Astrocyte (in vitro differentiated cells and primary cell): Measurements from ENCODE around the gene RASA2. TPM values are rescaled to one million over a fixed set of nuclear protein-coding genes. Genes with fewer than 3 reads are reported as not detected.
"Not testable (repeated sequence)": the region's sequence is repeated elsewhere in the genome, so short reads cannot be mapped to it uniquely, and the experiment has no call there.

Experiments used
- DNase-seq: peaks from one replicate; pipeline ENCODE4 v3.0.0-alpha.2; 2010; ENCODE audit warnings: low read depth
- FAIRE-seq: peaks from 2 replicates; lab custom pipeline; 2011; peaks lifted over from hg19 to GRCh38; lab: Jason Lieb, UNC
- H2AFZ ChIP-seq: 2 replicates; pipeline ENCODE4 v1.6.0; 2012; ENCODE audit warnings: low read depth, low read length, inconsistent platforms
- H3K27ac ChIP-seq: 2 replicates; pipeline ENCODE4 v1.5.1; 2011; ENCODE audit warnings: low read depth, low read length, inconsistent platforms
- H3K27me3 ChIP-seq: 2 replicates; pipeline ENCODE4 v1.6.0; 2011; ENCODE audit warnings: low read length, inconsistent platforms; ENCODE audit not compliant: insufficient read depth
- H3K36me3 ChIP-seq: 2 replicates; pipeline ENCODE4 v1.5.1; 2011; ENCODE audit warnings: low read length, inconsistent platforms; ENCODE audit not compliant: insufficient read depth
- H3K4me1 ChIP-seq: 2 replicates; pipeline ENCODE4 v1.5.1; 2011; ENCODE audit warnings: low read length, inconsistent platforms; ENCODE audit not compliant: insufficient read depth
- H3K4me2 ChIP-seq: 2 replicates; pipeline ENCODE4 v1.6.0; 2012; ENCODE audit warnings: low read length, inconsistent platforms
- H3K4me3 ChIP-seq: 2 replicates; pipeline ENCODE4 v1.5.1; 2011; ENCODE audit warnings: low read depth, mild to moderate bottlenecking, low read length, inconsistent platforms; ENCODE audit not compliant: insufficient read depth
- H3K79me2 ChIP-seq: 2 replicates; pipeline ENCODE4 v1.6.0; 2012; ENCODE audit warnings: mild to moderate bottlenecking, low read length, inconsistent platforms; ENCODE audit not compliant: insufficient read depth
- H3K9ac ChIP-seq: 2 replicates; pipeline ENCODE4 v1.6.0; 2012; ENCODE audit warnings: mild to moderate bottlenecking, low read length, inconsistent platforms
- H3K9me3 ChIP-seq: 2 replicates; pipeline ENCODE4 v1.5.1; 2012; ENCODE audit warnings: low read depth, mild to moderate bottlenecking, low read length, inconsistent platforms; ENCODE audit not compliant: insufficient read depth
- H4K20me1 ChIP-seq: 2 replicates; pipeline ENCODE4 v1.6.0; 2012; ENCODE audit warnings: low read length, inconsistent platforms; ENCODE audit not compliant: insufficient read depth
- H3K27ac Mint-ChIP-seq: one replicate; pipeline ENCODE4 v1.8.0; 2021; ENCODE audit warnings: mild to moderate bottlenecking, mixed read lengths; ENCODE audit not compliant: unreplicated experiment
- H3K27me3 Mint-ChIP-seq: one replicate; pipeline ENCODE4 v1.8.0; 2021; ENCODE audit warnings: low read depth, mixed read lengths; ENCODE audit not compliant: unreplicated experiment
- H3K36me3 Mint-ChIP-seq: one replicate; pipeline ENCODE4 v1.8.0; 2021; ENCODE audit warnings: low read depth, mixed read lengths; ENCODE audit not compliant: unreplicated experiment
- H3K4me1 Mint-ChIP-seq: one replicate; pipeline ENCODE4 v1.8.0; 2021; ENCODE audit warnings: low read depth, mixed read lengths; ENCODE audit not compliant: unreplicated experiment
- H3K4me3 Mint-ChIP-seq: one replicate; pipeline ENCODE4 v1.8.0; 2021; ENCODE audit warnings: mild to moderate bottlenecking, moderate library complexity, mixed read lengths; ENCODE audit not compliant: unreplicated experiment
- H3K9me3 Mint-ChIP-seq: one replicate; pipeline ENCODE4 v1.8.0; 2021; ENCODE audit warnings: mild to moderate bottlenecking, mixed read lengths; ENCODE audit not compliant: unreplicated experiment
- CTCF ChIP-seq: IDR thresholded peaks from 2 replicates; pipeline ENCODE4 v1.5.1; 2011; ENCODE audit warnings: low read depth, mild to moderate bottlenecking, inconsistent platforms, low read length, moderate library complexity; ENCODE audit not compliant: insufficient read depth
- EZH2 ChIP-seq: IDR thresholded peaks from 2 replicates; pipeline ENCODE4 v1.6.1; 2012; ENCODE audit warnings: mild to moderate bottlenecking, low read length, inconsistent platforms; ENCODE audit not compliant: insufficient read depth
- total RNA-seq: library from RNA; stranded (reverse); gene quantifications from 2 replicates; pipeline ENCODE4 v1.2.1, GENCODE V29; 2021

Gene RASA2
- total RNA-seq, 1 donor from 2014 or later, result 19.0 TPM

GRCh38 chr3:141532609-141533008 lies 45.8 kb downstream of the RASA2 start:
- Mint-ChIP-seq H3K36me3 (peaks cover 12% of the 10 kb centered on the region), H3K4me3 (no peak overlapping the region), H3K27me3 (no peaks in the 10 kb centered on the region), H3K4me1 (peaks cover 19% of the 10 kb centered on the region), H3K9me3 (no peaks in the 10 kb centered on the region), H3K27ac (no peak overlapping the region)
- no peak overlapping the region for H3K9ac ChIP-seq
- H3K79me2 ChIP-seq, result no peaks in the 10 kb centered on the region
- no peak for FAIRE-seq
- H3K27me3 ChIP-seq, result no peaks in the 10 kb centered on the region
- peaks cover 18% of the 10 kb centered on the region for H3K4me1 ChIP-seq
- no peak overlapping the region for H2AFZ ChIP-seq
- peaks cover 3% of the 10 kb centered on the region for H3K36me3 ChIP-seq
- DNase-seq, result no peak
- H3K4me3 ChIP-seq, result no peak overlapping the region
- no peaks in the 10 kb centered on the region for H4K20me1 ChIP-seq
- TF ChIP-seq EZH2 (no peak), CTCF (no peak)
- H3K4me2 ChIP-seq, result no peak overlapping the region
- no peaks in the 10 kb centered on the region for H3K9me3 ChIP-seq
- no peak overlapping the region for H3K27ac ChIP-seq

GRCh38 chr3:141536017-141536416 lies 49.2 kb downstream of the RASA2 start:
- not testable (repeated sequence) for H3K9me3 Mint-ChIP-seq, FAIRE-seq, H3K36me3 ChIP-seq, H3K27me3 Mint-ChIP-seq, H3K4me2 ChIP-seq, H4K20me1 ChIP-seq, H3K27me3 ChIP-seq, H3K27ac ChIP-seq, H3K79me2 ChIP-seq, DNase-seq, H3K4me3 ChIP-seq, H3K4me3 Mint-ChIP-seq, H3K9ac ChIP-seq, H3K27ac Mint-ChIP-seq, H3K4me1 ChIP-seq, H2AFZ ChIP-seq, H3K9me3 ChIP-seq
- Mint-ChIP-seq H3K36me3 (peaks cover 12% of the 10 kb centered on the region), H3K4me1 (peaks cover 17% of the 10 kb centered on the region)

- no peaks in the 10 kb centered on the region for H4K20me1 ChIP-seq
- H3K36me3 ChIP-seq, result peaks cover 9% of the 10 kb centered on the region
- Mint-ChIP-seq H3K9me3 (no peaks in the 10 kb centered on the region), H3K4me1 (peaks cover 15% of the 10 kb centered on the region), H3K27ac (no peak overlapping the region), H3K36me3 (peaks cover 16% of the 10 kb centered on the region), H3K4me3 (no peak overlapping the region), H3K27me3 (no peaks in the 10 kb centered on the region)
- no peaks in the 10 kb centered on the region for H3K27me3 ChIP-seq
- DNase-seq (no peak), FAIRE-seq (no peak)
- no peaks in the 10 kb centered on the region for H3K4me1 ChIP-seq
- no peak overlapping the region for H3K4me2 ChIP-seq
- H3K4me3 ChIP-seq, result no peak overlapping the region
- no peak overlapping the region for H2AFZ ChIP-seq
- no peak for TF ChIP-seq EZH2
- TF ChIP-seq CTCF, result no peak
- no peak overlapping the region for H3K27ac ChIP-seq
- no peaks in the 10 kb centered on the region for H3K79me2 ChIP-seq
- H3K9ac ChIP-seq, result no peak overlapping the region
- no peaks in the 10 kb centered on the region for H3K9me3 ChIP-seq
These were observed 51.0 kb downstream of the RASA2 start for GRCh38 chr3:141537856-141538255.
